ENCODE data around the gene CCBE1.
"Not testable (repeated sequence)": the region's sequence is repeated elsewhere in the genome, so short reads cannot be mapped to it uniquely, and the experiment has no call there.

Gene CCBE1

GRCh38 chr18:59715966-59716369 is 18.7 kb upstream of the CCBE1 start:
- Histone ChIP-seq H3K36me3 (ENCODE audit: control insufficient read depth, insufficient read depth, low read length) (no peaks in the 10 kb centered on the region), H3K27ac (ENCODE audit: low read depth, low read length, severe bottlenecking) (peak overlapping the region; percentile 50), H3K9me3 (ENCODE audit: control insufficient read depth, low read length) (no peaks in the 10 kb centered on the region), H3K4me1 (ENCODE audit: control insufficient read depth, insufficient read depth, low read length, poor library complexity, severe bottlenecking) (peaks cover 17% of the 10 kb centered on the region), H3K4me3 (ENCODE audit: extremely low read depth, insufficient read depth, low read length, poor library complexity, severe bottlenecking) (no peak overlapping the region)
- 44 to 100% methylated on average over 1 of the region's 2 CpGs for WGBS, 2 experiments (ENCODE audit: insufficient coverage in 2 of 2)

- Histone ChIP-seq H3K36me3 (ENCODE audit: control insufficient read depth, insufficient read depth, low read length) (no peaks in the 10 kb centered on the region), H3K4me1 (ENCODE audit: control insufficient read depth, insufficient read depth, low read length, poor library complexity, severe bottlenecking) (peaks cover 17% of the 10 kb centered on the region), H3K27ac (ENCODE audit: low read depth, low read length, severe bottlenecking) (peak overlapping the region; percentile 50), H3K9me3 (ENCODE audit: control insufficient read depth, low read length) (no peaks in the 10 kb centered on the region), H3K4me3 (ENCODE audit: extremely low read depth, insufficient read depth, low read length, poor library complexity, severe bottlenecking) (no peak overlapping the region)
- WGBS, 2 experiments (ENCODE audit: insufficient coverage in 2 of 2) = 94 to 97% methylated on average over 3 to 7 of the region's 7 CpGs
These were observed 18.2 kb upstream of the CCBE1 start for GRCh38 chr18:59715445-59715844.

GRCh38 chr18:59714096-59714495 is 16.9 kb upstream of the CCBE1 start:
- H3K4me3 ChIP-seq (ENCODE audit: extremely low read depth, insufficient read depth, low read length, poor library complexity, severe bottlenecking); H3K27ac ChIP-seq (ENCODE audit: low read depth, low read length, severe bottlenecking); H3K9me3 ChIP-seq (ENCODE audit: control insufficient read depth, low read length); H3K36me3 ChIP-seq (ENCODE audit: control insufficient read depth, insufficient read depth, low read length): not testable (repeated sequence)
- WGBS, 2 experiments (ENCODE audit: insufficient coverage in 2 of 2) = 95 to 100% methylated on average over 2 to 8 of the region's 28 CpGs
- H3K4me1 ChIP-seq (ENCODE audit: control insufficient read depth, insufficient read depth, low read length, poor library complexity, severe bottlenecking) = peaks cover 15% of the 10 kb centered on the region

- no peaks in the 10 kb centered on the region for H3K9me3 ChIP-seq (ENCODE audit: control insufficient read depth, low read length)
- no peak overlapping the region for H3K27ac ChIP-seq (ENCODE audit: low read depth, low read length, severe bottlenecking)
- H3K36me3 ChIP-seq (ENCODE audit: control insufficient read depth, insufficient read depth, low read length) = no peaks in the 10 kb centered on the region
- H3K4me3 ChIP-seq (ENCODE audit: extremely low read depth, insufficient read depth, low read length, poor library complexity, severe bottlenecking) = no peak overlapping the region
- WGBS, 2 experiments (ENCODE audit: insufficient coverage in 2 of 2) = 88 to 92% methylated on average over 5 to 6 of the region's 6 CpGs
- peaks cover 9% of the 10 kb centered on the region for H3K4me1 ChIP-seq (ENCODE audit: control insufficient read depth, insufficient read depth, low read length, poor library complexity, severe bottlenecking)
These were observed 15.1 kb upstream of the CCBE1 start for GRCh38 chr18:59712311-59712710.

GRCh38 chr18:59708988-59709387 is 11.8 kb upstream of the CCBE1 start:
- Histone ChIP-seq H3K27ac (ENCODE audit: low read depth, low read length, severe bottlenecking) (no peak overlapping the region), H3K4me1 (ENCODE audit: control insufficient read depth, insufficient read depth, low read length, poor library complexity, severe bottlenecking) (peaks cover 14% of the 10 kb centered on the region), H3K9me3 (ENCODE audit: control insufficient read depth, low read length) (no peaks in the 10 kb centered on the region), H3K4me3 (ENCODE audit: extremely low read depth, insufficient read depth, low read length, poor library complexity, severe bottlenecking) (no peak overlapping the region), H3K36me3 (ENCODE audit: control insufficient read depth, insufficient read depth, low read length) (no peaks in the 10 kb centered on the region)
- WGBS, 2 experiments (ENCODE audit: insufficient coverage in 2 of 2) = 86 to 93% methylated on average over 6 of the region's 8 CpGs

GRCh38 chr18:59707306-59707705 is 10.1 kb upstream of the CCBE1 start:
- Histone ChIP-seq H3K36me3 (ENCODE audit: control insufficient read depth, insufficient read depth, low read length) (no peaks in the 10 kb centered on the region), H3K4me3 (ENCODE audit: extremely low read depth, insufficient read depth, low read length, poor library complexity, severe bottlenecking) (no peak overlapping the region), H3K27ac (ENCODE audit: low read depth, low read length, severe bottlenecking) (no peak overlapping the region), H3K9me3 (ENCODE audit: control insufficient read depth, low read length) (no peaks in the 10 kb centered on the region), H3K4me1 (ENCODE audit: control insufficient read depth, insufficient read depth, low read length, poor library complexity, severe bottlenecking) (peaks cover 14% of the 10 kb centered on the region)
- 50 to 86% methylated on average over 1 of the region's 2 CpGs for WGBS, 2 experiments (ENCODE audit: insufficient coverage in 2 of 2)

GRCh38 chr18:59706499-59706898 is 9.3 kb upstream of the CCBE1 start:
- Histone ChIP-seq H3K4me1 (ENCODE audit: control insufficient read depth, insufficient read depth, low read length, poor library complexity, severe bottlenecking) (peaks cover 14% of the 10 kb centered on the region), H3K9me3 (ENCODE audit: control insufficient read depth, low read length) (no peaks in the 10 kb centered on the region), H3K4me3 (ENCODE audit: extremely low read depth, insufficient read depth, low read length, poor library complexity, severe bottlenecking) (no peak overlapping the region), H3K36me3 (ENCODE audit: control insufficient read depth, insufficient read depth, low read length) (no peaks in the 10 kb centered on the region), H3K27ac (ENCODE audit: low read depth, low read length, severe bottlenecking) (no peak overlapping the region)
- 75 to 79% methylated on average over 3 to 4 of the region's 5 CpGs for WGBS, 2 experiments (ENCODE audit: insufficient coverage in 2 of 2)

- Histone ChIP-seq H3K36me3 (ENCODE audit: control insufficient read depth, insufficient read depth, low read length) (no peaks in the 10 kb centered on the region), H3K4me3 (ENCODE audit: extremely low read depth, insufficient read depth, low read length, poor library complexity, severe bottlenecking) (no peak overlapping the region), H3K27ac (ENCODE audit: low read depth, low read length, severe bottlenecking) (no peak overlapping the region), H3K9me3 (ENCODE audit: control insufficient read depth, low read length) (no peaks in the 10 kb centered on the region), H3K4me1 (ENCODE audit: control insufficient read depth, insufficient read depth, low read length, poor library complexity, severe bottlenecking) (peaks cover 14% of the 10 kb centered on the region)
- WGBS, 2 experiments (ENCODE audit: insufficient coverage in 2 of 2) = 0 to 63% methylated on average over 1 of the region's 1 CpG
These were observed 7.9 kb upstream of the CCBE1 start for GRCh38 chr18:59705145-59705544.

GRCh38 chr18:59704146-59704545 is 6.9 kb upstream of the CCBE1 start:
- 100% methylated on average over 1 of the region's 1 CpG; no CpG with 5 or more reads in 1 of the 2 experiments for WGBS, 2 experiments (ENCODE audit: insufficient coverage in 2 of 2)
- Histone ChIP-seq H3K36me3 (ENCODE audit: control insufficient read depth, insufficient read depth, low read length) (no peaks in the 10 kb centered on the region), H3K27ac (ENCODE audit: low read depth, low read length, severe bottlenecking) (no peak overlapping the region), H3K4me3 (ENCODE audit: extremely low read depth, insufficient read depth, low read length, poor library complexity, severe bottlenecking) (no peak overlapping the region), H3K4me1 (ENCODE audit: control insufficient read depth, insufficient read depth, low read length, poor library complexity, severe bottlenecking) (peaks cover 9% of the 10 kb centered on the region), H3K9me3 (ENCODE audit: control insufficient read depth, low read length) (no peaks in the 10 kb centered on the region)

- H3K36me3 ChIP-seq (ENCODE audit: control insufficient read depth, insufficient read depth, low read length) = no peaks in the 10 kb centered on the region
- no peaks in the 10 kb centered on the region for H3K9me3 ChIP-seq (ENCODE audit: control insufficient read depth, low read length)
- peaks cover 4% of the 10 kb centered on the region for H3K4me1 ChIP-seq (ENCODE audit: control insufficient read depth, insufficient read depth, low read length, poor library complexity, severe bottlenecking)
- H3K27ac ChIP-seq (ENCODE audit: low read depth, low read length, severe bottlenecking) = no peak overlapping the region
- H3K4me3 ChIP-seq (ENCODE audit: extremely low read depth, insufficient read depth, low read length, poor library complexity, severe bottlenecking) = no peak overlapping the region
- 60% methylated on average over 1 of the region's 3 CpGs; no CpG with 5 or more reads in 1 of the 2 experiments for WGBS, 2 experiments (ENCODE audit: insufficient coverage in 2 of 2)
These were observed 4.0 kb upstream of the CCBE1 start for GRCh38 chr18:59701272-59701671.

GRCh38 chr18:59700535-59700967 is 3.3 kb upstream of the CCBE1 start:
- H3K27ac ChIP-seq (ENCODE audit: low read depth, low read length, severe bottlenecking) = no peak overlapping the region
- WGBS, 2 experiments (ENCODE audit: insufficient coverage in 2 of 2) = 85 to 93% methylated on average over 2 to 3 of the region's 3 CpGs
- no peaks in the 10 kb centered on the region for H3K9me3 ChIP-seq (ENCODE audit: control insufficient read depth, low read length)

More at GRCh38 chr18:59700535-59700967, 3.3 kb upstream of the CCBE1 start:
- Histone ChIP-seq H3K4me3 (ENCODE audit: extremely low read depth, insufficient read depth, low read length, poor library complexity, severe bottlenecking) (no peak overlapping the region), H3K36me3 (ENCODE audit: control insufficient read depth, insufficient read depth, low read length) (no peaks in the 10 kb centered on the region), H3K4me1 (ENCODE audit: control insufficient read depth, insufficient read depth, low read length, poor library complexity, severe bottlenecking) (peaks cover 4% of the 10 kb centered on the region)

Measured in mesodermal cell (in vitro differentiated cells).